ENCODE results near the gene THRB. TPM values are rescaled to one million over a fixed set of nuclear protein-coding genes. Genes with fewer than 3 reads are reported as not detected.
"Not testable (repeated sequence)": the region's sequence is repeated elsewhere in the genome, so short reads cannot be mapped to it uniquely, and the experiment has no call there.

Gene THRB
- total RNA-seq, 1 donor from 2014 or later, result 32.8 TPM

- peaks cover 3% of the 10 kb centered on the region for H3K9me3 ChIP-seq (replicated peaks)
- peak overlapping the region; percentile 14 for H3K27ac ChIP-seq (replicated peaks)
- H3K27me3 ChIP-seq (ENCODE audit: low read depth), result no peaks in the 10 kb centered on the region
- intact Hi-C loops (cut with micrococcal nuclease), result no loop called here
- H3K4me1 ChIP-seq, result peaks cover 46% of the 10 kb centered on the region
- no peak for DNase-seq
- TF ChIP-seq CTCF (IDR thresholded peaks at IDR 0.05; ENCODE audit: borderline replicate concordance), result no peak
- no peak overlapping the region for H3K4me3 ChIP-seq
- H3K36me3 ChIP-seq, result no peaks in the 10 kb centered on the region
These were observed 76.9 kb downstream of the THRB start for GRCh38 chr3:24417730-24418129.

- Histone ChIP-seq H3K4me3 (no peak overlapping the region), H3K27me3 (ENCODE audit: low read depth) (no peaks in the 10 kb centered on the region), H3K36me3 (no peaks in the 10 kb centered on the region), H3K27ac (replicated peaks) (no peak overlapping the region), H3K9me3 (replicated peaks) (peaks cover 3% of the 10 kb centered on the region), H3K4me1 (peaks cover 46% of the 10 kb centered on the region)
- intact Hi-C loops (cut with micrococcal nuclease), result no loop called here
- no peak for DNase-seq
- no peak for TF ChIP-seq CTCF (IDR thresholded peaks at IDR 0.05; ENCODE audit: borderline replicate concordance)
These were observed 78.4 kb downstream of the THRB start for GRCh38 chr3:24416224-24416623.

- Histone ChIP-seq H3K27me3 (ENCODE audit: low read depth) (no peaks in the 10 kb centered on the region), H3K27ac (replicated peaks) (no peak overlapping the region), H3K4me1 (peaks cover 46% of the 10 kb centered on the region), H3K4me3 (no peak overlapping the region), H3K9me3 (replicated peaks) (peaks cover 1% of the 10 kb centered on the region), H3K36me3 (no peaks in the 10 kb centered on the region)
- DNase-seq, result no peak
- intact Hi-C loops (cut with micrococcal nuclease), result no loop called here
- TF ChIP-seq CTCF (IDR thresholded peaks at IDR 0.05; ENCODE audit: borderline replicate concordance), result no peak
These were observed 78.8 kb downstream of the THRB start for GRCh38 chr3:24415824-24416223.

GRCh38 chr3:24413662-24414061, 81.0 kb downstream of the THRB start:
- H3K36me3 ChIP-seq; DNase-seq; H3K27me3 ChIP-seq (ENCODE audit: low read depth); intact Hi-C loops (cut with micrococcal nuclease); H3K4me3 ChIP-seq; H3K27ac ChIP-seq (replicated peaks); H3K9me3 ChIP-seq (replicated peaks): not testable (repeated sequence)
- H3K4me1 ChIP-seq, result peaks cover 26% of the 10 kb centered on the region

- TF ChIP-seq CTCF (IDR thresholded peaks at IDR 0.05; ENCODE audit: borderline replicate concordance), result no peak
- intact Hi-C loops (cut with micrococcal nuclease), result no loop called here
- no peaks in the 10 kb centered on the region for H3K36me3 ChIP-seq
- H3K4me3 ChIP-seq, result no peak overlapping the region
- no peak overlapping the region for H3K27ac ChIP-seq (replicated peaks)
- no peaks in the 10 kb centered on the region for H3K27me3 ChIP-seq (ENCODE audit: low read depth)
- DNase-seq, result no peak
- H3K9me3 ChIP-seq (replicated peaks), result no peaks in the 10 kb centered on the region
- peaks cover 10% of the 10 kb centered on the region for H3K4me1 ChIP-seq
These were observed 83.8 kb downstream of the THRB start for GRCh38 chr3:24410860-24411259.

- Histone ChIP-seq H3K36me3 (no peaks in the 10 kb centered on the region), H3K27ac (replicated peaks) (no peak overlapping the region), H3K9me3 (replicated peaks) (peaks cover 8% of the 10 kb centered on the region), H3K4me3 (no peak overlapping the region), H3K27me3 (ENCODE audit: low read depth) (no peaks in the 10 kb centered on the region), H3K4me1 (peaks cover 9% of the 10 kb centered on the region)
- no peak for TF ChIP-seq CTCF (IDR thresholded peaks at IDR 0.05; ENCODE audit: borderline replicate concordance)
- intact Hi-C loops (cut with micrococcal nuclease), result no loop called here
- DNase-seq, result no peak
These were observed 86.5 kb downstream of the THRB start for GRCh38 chr3:24407980-24408680.
